Skeletal muscle tissue (tissue), 4 donors: ENCODE data around the gene BMPR1B. TPM values are rescaled to one million over a fixed set of nuclear protein-coding genes. Genes with fewer than 3 reads are reported as not detected.
"Not testable (repeated sequence)": the region's sequence is repeated elsewhere in the genome, so short reads cannot be mapped to it uniquely, and the experiment has no call there.

Source experiments
- H3K27ac ChIP-seq: one replicate; pipeline ENCODE4 v1.7.0; 2013; ENCODE audit warnings: mild to moderate bottlenecking, low read depth, low read length, inconsistent platforms
- H3K27me3 ChIP-seq, 3 donors: one replicate each; pipeline ENCODE4 v1.7.0; 2013; ENCODE audit warnings: low read length in 3 of 3; ENCODE audit not compliant: control insufficient read depth in 3 of 3, insufficient read depth in 3 of 3
- H3K36me3 ChIP-seq, 3 donors: one replicate each; pipeline ENCODE4 v1.7.0; 2013; ENCODE audit warnings: low read length in 3 of 3; ENCODE audit not compliant: control insufficient read depth in 3 of 3, insufficient read depth in 3 of 3
- H3K4me1 ChIP-seq, 3 donors: one replicate each; pipeline ENCODE4 v1.7.0; 2013; ENCODE audit warnings: low read length in 3 of 3, mild to moderate bottlenecking in 3 of 3; ENCODE audit not compliant: control insufficient read depth in 3 of 3, insufficient read depth in 3 of 3
- H3K4me3 ChIP-seq, 3 donors: one replicate each; pipeline ENCODE4 v1.7.0; 2013; ENCODE audit warnings: low read length in 3 of 3
- H3K9ac ChIP-seq, 3 donors: one replicate each; pipeline ENCODE4 v1.7.0; 2013; ENCODE audit warnings: low read length in 3 of 3, mild to moderate bottlenecking in 3 of 3, moderate library complexity in 2 of 3, low read depth in 1 of 3
- H3K9me3 ChIP-seq, 3 donors: one replicate each; pipeline ENCODE4 v1.7.0; 2013; ENCODE audit warnings: low read length in 3 of 3; ENCODE audit not compliant: control insufficient read depth in 3 of 3
- total RNA-seq: library from RNA; depleted of rRNA; stranded (reverse); fragments of >200 nt; gene quantifications from one replicate; pipeline ENCODE4 v1.2.3, GENCODE V29; 2014
- donor health status: Osteomylitis.

Gene BMPR1B
- total RNA-seq, 1 donor from 2014 or later = 22.4 TPM

GRCh38 chr4:95167805-95168204 lies 410.1 kb downstream of the BMPR1B start:
- H3K27me3 ChIP-seq = no peaks in the 10 kb centered on the region
- no peak overlapping the region for H3K27ac ChIP-seq
- H3K9ac ChIP-seq = no peak overlapping the region
- no peak overlapping the region for H3K4me3 ChIP-seq
- H3K36me3 ChIP-seq = peaks cover 0 to 3% (median 0%) of the 10 kb centered on the region in 3 donors
- no peaks in the 10 kb centered on the region for H3K9me3 ChIP-seq
- H3K4me1 ChIP-seq = peaks cover 0 to 2% (median 0%) of the 10 kb centered on the region in 3 donors

GRCh38 chr4:95170176-95170575 lies 412.4 kb downstream of the BMPR1B start:
- Histone ChIP-seq H3K36me3 (no peaks in the 10 kb centered on the region), H3K27me3 (no peaks in the 10 kb centered on the region), H3K4me1 (peaks cover 0 to 2% (median 0%) of the 10 kb centered on the region in 3 donors), H3K4me3 (no peak overlapping the region), H3K9me3 (no peaks in the 10 kb centered on the region), H3K27ac (no peak overlapping the region), H3K9ac (no peak overlapping the region)

- not testable (repeated sequence) for H3K9me3 ChIP-seq, H3K27me3 ChIP-seq, H3K36me3 ChIP-seq, H3K9ac ChIP-seq, H3K27ac ChIP-seq, H3K4me1 ChIP-seq, H3K4me3 ChIP-seq
These were observed 413.6 kb downstream of the BMPR1B start for GRCh38 chr4:95171377-95171776.

GRCh38 chr4:95178938-95179337 lies 421.2 kb downstream of the BMPR1B start:
- peaks cover 0 to 3% (median 0%) of the 10 kb centered on the region in 3 donors for H3K9me3 ChIP-seq

GRCh38 chr4:95180531-95181242 lies 422.9 kb downstream of the BMPR1B start:
- Histone ChIP-seq H3K4me1 (no peaks in the 10 kb centered on the region), H3K27me3 (no peaks in the 10 kb centered on the region), H3K4me3 (no peak overlapping the region), H3K36me3 (peaks cover 0 to 2% (median 0%) of the 10 kb centered on the region in 3 donors), H3K9me3 (peaks cover 0 to 3% (median 0%) of the 10 kb centered on the region in 3 donors), H3K9ac (no peak overlapping the region), H3K27ac (no peak overlapping the region)

More at GRCh38 chr4:95178938-95179337, 421.2 kb downstream of the BMPR1B start:
- no peak overlapping the region for H3K27ac ChIP-seq
- H3K4me1 ChIP-seq = no peaks in the 10 kb centered on the region
- no peaks in the 10 kb centered on the region for H3K27me3 ChIP-seq
- H3K36me3 ChIP-seq = peaks cover 0 to 2% (median 0%) of the 10 kb centered on the region in 3 donors
- no peak overlapping the region for H3K4me3 ChIP-seq
- no peak overlapping the region for H3K9ac ChIP-seq

- no peaks in the 10 kb centered on the region for H3K4me1 ChIP-seq
- no peak overlapping the region for H3K27ac ChIP-seq
- H3K36me3 ChIP-seq = peaks cover 0 to 2% (median 0%) of the 10 kb centered on the region in 3 donors
- peaks cover 0 to 3% (median 0%) of the 10 kb centered on the region in 3 donors for H3K9me3 ChIP-seq
- H3K27me3 ChIP-seq = no peaks in the 10 kb centered on the region
- no peak overlapping the region for H3K4me3 ChIP-seq
- no peak overlapping the region for H3K9ac ChIP-seq
These were observed 423.7 kb downstream of the BMPR1B start for GRCh38 chr4:95181243-95181995.

GRCh38 chr4:95181996-95182306 lies 424.2 kb downstream of the BMPR1B start:
- Histone ChIP-seq H3K27me3 (no peaks in the 10 kb centered on the region), H3K27ac (no peak overlapping the region), H3K4me1 (no peaks in the 10 kb centered on the region), H3K4me3 (no peak overlapping the region), H3K9me3 (peaks cover 0 to 3% (median 0%) of the 10 kb centered on the region in 3 donors), H3K36me3 (peaks cover 0 to 2% (median 0%) of the 10 kb centered on the region in 3 donors), H3K9ac (no peak overlapping the region)

- Histone ChIP-seq H3K9ac (no peak overlapping the region), H3K27me3 (no peaks in the 10 kb centered on the region), H3K4me3 (no peak overlapping the region), H3K9me3 (no peaks in the 10 kb centered on the region), H3K27ac (no peak overlapping the region), H3K4me1 (no peaks in the 10 kb centered on the region), H3K36me3 (peaks cover 0 to 2% (median 0%) of the 10 kb centered on the region in 3 donors)
These were observed 426.1 kb downstream of the BMPR1B start for GRCh38 chr4:95183656-95184408.

- Histone ChIP-seq H3K4me3 (no peak overlapping the region), H3K27me3 (peaks cover 0 to 5% (median 0%) of the 10 kb centered on the region in 3 donors), H3K36me3 (no peaks in the 10 kb centered on the region)
These were observed 428.9 kb downstream of the BMPR1B start for GRCh38 chr4:95186666-95187065.

More at GRCh38 chr4:95186666-95187065, 428.9 kb downstream of the BMPR1B start:
- H3K9me3 ChIP-seq = no peaks in the 10 kb centered on the region
- no peaks in the 10 kb centered on the region for H3K4me1 ChIP-seq
- no peak overlapping the region for H3K9ac ChIP-seq
- no peak overlapping the region for H3K27ac ChIP-seq
